Ishikawa (cell line): ENCODE results near the gene OR5K2.

Experiments used
- CEBPB ChIP-seq: IDR thresholded peaks from 2 replicates; pipeline ENCODE4 v1.6.1; 2012
- CREB1 ChIP-seq: IDR thresholded peaks from 2 replicates; pipeline ENCODE4 v1.6.1; 2012; ENCODE audit warnings: low read depth
- EGR1 ChIP-seq: IDR thresholded peaks from 2 replicates; pipeline ENCODE4 v1.6.1; 2012
- EP300 ChIP-seq: IDR thresholded peaks from 2 replicates; pipeline ENCODE4 v1.6.1; 2012; ENCODE audit warnings: borderline replicate concordance
- FOXM1 ChIP-seq: IDR thresholded peaks from 2 replicates; pipeline ENCODE4 v1.6.1; 2012; ENCODE audit warnings: low read depth, borderline replicate concordance
- NFIC ChIP-seq: IDR thresholded peaks from 2 replicates; pipeline ENCODE4 v1.6.1; 2012
- RAD21 ChIP-seq: IDR thresholded peaks from 2 replicates; pipeline ENCODE4 v1.6.1; 2012; ENCODE audit warnings: low read depth
- TAF1 ChIP-seq: IDR thresholded peaks from 2 replicates; pipeline ENCODE4 v1.6.1; 2012; ENCODE audit warnings: low read depth, mild to moderate bottlenecking
- TCF12 ChIP-seq: IDR thresholded peaks from 2 replicates; pipeline ENCODE4 v1.6.1; 2012; ENCODE audit warnings: low read depth
- TEAD4 ChIP-seq: IDR thresholded peaks from 2 replicates; pipeline ENCODE4 v1.6.1; 2012
- YY1 ChIP-seq: IDR thresholded peaks from 2 replicates; pipeline ENCODE4 v1.6.1; 2012; ENCODE audit warnings: low read depth
- ZBTB7A ChIP-seq: IDR thresholded peaks from 2 replicates; pipeline ENCODE4 v1.6.1; 2012; ENCODE audit warnings: low read depth
- TF ChIP-seq, protein P1 (sequence below): IDR thresholded peaks from 2 replicates; pipeline ENCODE4 v1.6.1; 2012
- TF ChIP-seq, protein P2 (sequence below): IDR thresholded peaks from 2 replicates; pipeline ENCODE4 v1.6.1; 2012; ENCODE audit warnings: low read depth, mild to moderate bottlenecking
- TF ChIP-seq, protein P3 (sequence below): IDR thresholded peaks from 2 replicates; pipeline ENCODE4 v1.6.1; 2012

OR5K2 gene

DNA sequence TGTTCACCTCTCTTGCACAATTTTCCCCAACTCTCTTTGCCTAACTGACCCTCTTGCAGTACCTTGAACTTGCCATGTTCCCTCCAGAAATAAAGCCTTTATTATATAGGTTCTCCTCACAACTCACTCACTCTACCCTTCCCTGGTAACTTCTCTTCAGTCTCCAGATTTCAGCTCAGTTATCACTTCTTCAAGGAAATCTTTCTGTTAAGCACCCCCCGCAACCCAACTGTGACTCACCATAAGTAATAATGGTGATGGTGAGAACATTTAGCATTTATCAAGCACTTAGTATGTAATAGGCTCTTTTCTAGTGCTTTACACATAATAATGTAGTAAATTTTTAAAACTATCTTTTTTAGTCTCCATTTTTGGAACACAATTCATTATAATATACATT lies 42.6 kb upstream of the OR5K2 start:
- TF ChIP-seq FOXM1 (no peak), ZBTB7A (no peak), YY1 (no peak), CEBPB (no peak), EGR1 (no peak), RAD21 (no peak), NFIC (no peak), CREB1 (no peak), TEAD4 (no peak), EP300 (no peak), TCF12 (no peak), TAF1 (no peak)
- TF ChIP-seq, protein P1, sequence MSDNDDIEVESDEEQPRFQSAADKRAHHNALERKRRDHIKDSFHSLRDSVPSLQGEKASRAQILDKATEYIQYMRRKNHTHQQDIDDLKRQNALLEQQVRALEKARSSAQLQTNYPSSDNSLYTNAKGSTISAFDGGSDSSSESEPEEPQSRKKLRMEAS: no peak
- TF ChIP-seq, protein P2, sequence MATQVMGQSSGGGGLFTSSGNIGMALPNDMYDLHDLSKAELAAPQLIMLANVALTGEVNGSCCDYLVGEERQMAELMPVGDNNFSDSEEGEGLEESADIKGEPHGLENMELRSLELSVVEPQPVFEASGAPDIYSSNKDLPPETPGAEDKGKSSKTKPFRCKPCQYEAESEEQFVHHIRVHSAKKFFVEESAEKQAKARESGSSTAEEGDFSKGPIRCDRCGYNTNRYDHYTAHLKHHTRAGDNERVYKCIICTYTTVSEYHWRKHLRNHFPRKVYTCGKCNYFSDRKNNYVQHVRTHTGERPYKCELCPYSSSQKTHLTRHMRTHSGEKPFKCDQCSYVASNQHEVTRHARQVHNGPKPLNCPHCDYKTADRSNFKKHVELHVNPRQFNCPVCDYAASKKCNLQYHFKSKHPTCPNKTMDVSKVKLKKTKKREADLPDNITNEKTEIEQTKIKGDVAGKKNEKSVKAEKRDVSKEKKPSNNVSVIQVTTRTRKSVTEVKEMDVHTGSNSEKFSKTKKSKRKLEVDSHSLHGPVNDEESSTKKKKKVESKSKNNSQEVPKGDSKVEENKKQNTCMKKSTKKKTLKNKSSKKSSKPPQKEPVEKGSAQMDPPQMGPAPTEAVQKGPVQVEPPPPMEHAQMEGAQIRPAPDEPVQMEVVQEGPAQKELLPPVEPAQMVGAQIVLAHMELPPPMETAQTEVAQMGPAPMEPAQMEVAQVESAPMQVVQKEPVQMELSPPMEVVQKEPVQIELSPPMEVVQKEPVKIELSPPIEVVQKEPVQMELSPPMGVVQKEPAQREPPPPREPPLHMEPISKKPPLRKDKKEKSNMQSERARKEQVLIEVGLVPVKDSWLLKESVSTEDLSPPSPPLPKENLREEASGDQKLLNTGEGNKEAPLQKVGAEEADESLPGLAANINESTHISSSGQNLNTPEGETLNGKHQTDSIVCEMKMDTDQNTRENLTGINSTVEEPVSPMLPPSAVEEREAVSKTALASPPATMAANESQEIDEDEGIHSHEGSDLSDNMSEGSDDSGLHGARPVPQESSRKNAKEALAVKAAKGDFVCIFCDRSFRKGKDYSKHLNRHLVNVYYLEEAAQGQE: no peak
- TF ChIP-seq, protein P3, sequence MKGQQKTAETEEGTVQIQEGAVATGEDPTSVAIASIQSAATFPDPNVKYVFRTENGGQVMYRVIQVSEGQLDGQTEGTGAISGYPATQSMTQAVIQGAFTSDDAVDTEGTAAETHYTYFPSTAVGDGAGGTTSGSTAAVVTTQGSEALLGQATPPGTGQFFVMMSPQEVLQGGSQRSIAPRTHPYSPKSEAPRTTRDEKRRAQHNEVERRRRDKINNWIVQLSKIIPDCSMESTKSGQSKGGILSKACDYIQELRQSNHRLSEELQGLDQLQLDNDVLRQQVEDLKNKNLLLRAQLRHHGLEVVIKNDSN: no peak

DNA sequence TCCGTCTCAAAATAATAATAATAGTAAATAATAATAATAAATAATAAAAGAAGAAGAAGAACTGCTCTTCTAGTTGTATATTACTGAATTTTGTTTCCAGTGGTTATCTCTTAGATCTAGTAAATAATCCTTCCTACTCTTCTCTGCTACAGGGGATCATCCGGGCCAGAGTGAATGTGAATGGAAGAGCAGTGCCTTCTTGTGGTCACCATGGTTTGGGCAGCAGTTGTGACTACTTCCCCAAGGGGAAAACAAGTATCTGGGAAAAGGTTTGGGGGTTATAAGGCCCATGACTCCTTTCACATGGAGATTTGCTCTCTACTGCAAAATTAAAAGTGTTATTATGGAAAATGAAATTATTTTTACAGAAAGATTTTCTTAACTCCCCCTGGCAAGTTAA lies 39.9 kb upstream of the OR5K2 start:
- TF ChIP-seq RAD21: peak; percentile 17; the same call in 1 of the 2 replicates
- TF ChIP-seq, protein P2: no peak

DNA sequence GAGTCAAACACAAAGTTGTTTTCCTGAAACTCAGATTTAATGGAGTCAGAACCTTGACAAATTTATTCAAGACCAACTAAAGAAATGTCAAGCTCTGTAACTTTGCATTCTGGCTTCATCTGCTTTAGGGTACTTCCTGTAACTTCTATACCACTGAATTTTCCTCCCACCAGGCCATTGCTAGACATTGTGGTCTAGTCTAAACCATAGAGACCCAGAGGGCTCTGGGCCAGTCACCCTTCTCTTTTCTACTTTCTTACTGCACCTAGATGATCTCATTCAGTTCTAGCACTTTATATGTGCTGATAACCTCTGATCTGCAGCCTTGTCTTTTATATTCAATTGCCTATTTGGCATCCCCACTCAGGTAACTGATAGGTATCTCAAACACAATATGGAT lies 37.3 kb upstream of the OR5K2 start:
- TF ChIP-seq, protein P3: no peak
- TF ChIP-seq EGR1 (no peak), EP300 (no peak), CEBPB (no peak), FOXM1 (no peak), CREB1 (no peak), NFIC (no peak), RAD21 (no peak), TAF1 (no peak), ZBTB7A (no peak), TCF12 (no peak)
- TF ChIP-seq, protein P2: no peak
- TF ChIP-seq, protein P1: no peak

DNA sequence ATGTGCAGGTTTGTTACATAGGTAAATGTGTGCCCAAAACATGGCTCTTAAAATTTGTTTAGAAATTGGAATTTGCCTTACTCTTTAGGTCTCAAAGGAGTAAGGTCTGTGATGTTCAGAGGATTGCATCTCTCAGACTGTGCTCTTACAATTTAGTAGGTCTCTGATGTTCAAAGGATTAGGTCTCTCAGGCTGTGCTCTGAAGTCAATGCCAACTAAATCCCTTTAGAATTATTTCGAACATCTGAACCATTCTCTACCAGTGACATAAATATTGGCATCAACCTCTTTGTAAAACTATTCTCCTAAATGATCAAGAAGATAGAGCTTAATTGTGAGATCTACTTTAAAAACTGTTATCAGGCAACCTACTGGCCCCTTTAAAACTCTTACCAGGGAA lies 34.6 kb upstream of the OR5K2 start, which contains the start of gene OR5K1:
Gene OR5K1 (plus strand): TSS at position 301 of the 400 bp plus-strand sequence. CDS start 6,376 bp downstream, outside the sequence.
- no peak for TF ChIP-seq NFIC
- TF ChIP-seq RAD21: no peak
- no peak for TF ChIP-seq FOXM1
- no peak for TF ChIP-seq CEBPB
- TF ChIP-seq, protein P1: no peak
- no peak for TF ChIP-seq EP300
- TF ChIP-seq, protein P3: no peak
- no peak for TF ChIP-seq ZBTB7A
- no peak for TF ChIP-seq TEAD4
- TF ChIP-seq TCF12: no peak
- TF ChIP-seq YY1: no peak
- no peak for TF ChIP-seq EGR1
- TF ChIP-seq, protein P2: no peak
- TF ChIP-seq CREB1: no peak
- no peak for TF ChIP-seq TAF1
